ENCODE data around the gene SNRNP35. TPM values are rescaled to one million over a fixed set of nuclear protein-coding genes. Genes with fewer than 3 reads are reported as not detected.
"Not testable (repeated sequence)": the region's sequence is repeated elsewhere in the genome, so short reads cannot be mapped to it uniquely, and the experiment has no call there.

The SNRNP35 gene
- total RNA-seq, result 10 to 100 TPM; 22.2 to 23.7 TPM

GRCh38 chr12:123457980-123458779 lies at the start of gene SNRNP35:
Gene SNRNP35 (plus strand): TSS chr12:123458139. CDS start chr12:123465541, 7,402 bp downstream.
- ChIA-PET CTCF (interaction anchor here (0.6 to 2.3 kb wide), 5 partner anchors 27 to 180 kb away, joined by 3 to 6 read pairs (median 4); no protein-coding TSS in a partner anchor), POLR2A (interaction anchor here (0.5 to 1.3 kb wide), 8 partner anchors 10 to 254 kb away, joined by 3 to 7 read pairs (median 4); partner anchors contain the start of genes ATP6V0A2, KMT5A and SBNO1)

- ChIA-PET POLR2A (interaction anchor here (0.7 kb wide), 1 partner anchor 88 kb away, joined by 3 read pairs; no protein-coding TSS in a partner anchor), CTCF (interaction anchor here (1.2 kb wide), 1 partner anchor 9 kb away, joined by 4 read pairs; no protein-coding TSS in a partner anchor)
Observed at GRCh38 chr12:123408619-123409018, 49.3 kb upstream of the SNRNP35 start.

- CTCF ChIA-PET, result interaction anchor here (1.2 kb wide), 1 partner anchor 9 kb away, joined by 4 read pairs; no protein-coding TSS in a partner anchor
- POLR2A ChIA-PET, result interaction anchor here (0.7 kb wide), 1 partner anchor 87 kb away, joined by 3 read pairs; no protein-coding TSS in a partner anchor
Observed at GRCh38 chr12:123409284-123410040, 48.5 kb upstream of the SNRNP35 start.

GRCh38 chr12:123410041-123410412 lies 47.9 kb upstream of the SNRNP35 start:
- POLR2A ChIA-PET, result no interaction called here
- CTCF ChIA-PET, result interaction anchor here (1.2 kb wide), 1 partner anchor 8 kb away, joined by 4 read pairs; no protein-coding TSS in a partner anchor

- ChIA-PET CTCF (interaction anchor here (0.6 to 1.4 kb wide), 3 partner anchors 9 to 1388 kb away, joined by 3 to 5 read pairs (median 5); no protein-coding TSS in a partner anchor), POLR2A (interaction anchor here (0.7 kb wide), 1 partner anchor 15 kb away, joined by 6 read pairs; the partner anchor contains the start of gene RILPL2)
Observed at GRCh38 chr12:123421314-123421713, 36.6 kb upstream of the SNRNP35 start.

- CTCF ChIA-PET, result interaction anchor here (1.1 to 1.5 kb wide), 5 partner anchors 9 to 155 kb away, joined by 3 to 9 read pairs (median 4); partner anchors contain the start of gene RILPL2
- POLR2A ChIA-PET, result interaction anchor here (0.7 to 1.2 kb wide), 4 partner anchors 21 to 62 kb away, joined by 3 to 10 read pairs (median 4); no protein-coding TSS in a partner anchor
Observed at GRCh38 chr12:123427036-123427769, 30.7 kb upstream of the SNRNP35 start.

- POLR2A ChIA-PET, result interaction anchor here (0.7 kb wide), 1 partner anchor 45 kb away, joined by 5 read pairs; the partner anchor contains the start of gene KMT5A
- CTCF ChIA-PET, result interaction anchor here (0.9 to 1.3 kb wide), 2 partner anchors 8 to 24 kb away, joined by 4 to 9 read pairs; partner anchors contain the start of gene RILPL2
Observed at GRCh38 chr12:123428591-123428990, 29.3 kb upstream of the SNRNP35 start.

GRCh38 chr12:123429101-123429500 lies 28.8 kb upstream of the SNRNP35 start:
- POLR2A ChIA-PET, result not testable (repeated sequence)
- CTCF ChIA-PET, result interaction anchor here (0.9 to 1.0 kb wide), 2 partner anchors 11 to 23 kb away, joined by 3 to 4 read pairs; no protein-coding TSS in a partner anchor

- POLR2A ChIA-PET, result interaction anchor here (0.8 kb wide), 1 partner anchor 153 kb away, joined by 3 read pairs; no protein-coding TSS in a partner anchor
- CTCF ChIA-PET, result interaction anchor here (0.8 to 2.1 kb wide), 3 partner anchors 11 to 162 kb away, joined by 3 to 5 read pairs (median 3); partner anchors contain the start of gene SNRNP35
Observed at GRCh38 chr12:123431951-123432817, 25.8 kb upstream of the SNRNP35 start.

- CTCF ChIA-PET, result interaction anchor here (0.6 to 1.1 kb wide), 3 partner anchors 10 to 98 kb away, joined by 3 to 5 read pairs (median 3); no protein-coding TSS in a partner anchor
Observed at GRCh38 chr12:123433615-123434014, 24.3 kb upstream of the SNRNP35 start.

GRCh38 chr12:123435636-123436016 lies 22.3 kb upstream of the SNRNP35 start:
- CTCF ChIA-PET, result interaction anchor here (0.9 to 2.5 kb wide), 3 partner anchors 8 to 71 kb away, joined by 3 to 9 read pairs (median 7); partner anchors contain the start of gene SBNO1
- POLR2A ChIA-PET, result interaction anchor here (0.6 to 2.5 kb wide), 5 partner anchors 13 to 203 kb away, joined by 3 to 16 read pairs (median 7); partner anchors contain the start of genes MPHOSPH9 and MTRFR

More at GRCh38 chr12:123433615-123434014, 24.3 kb upstream of the SNRNP35 start:
- POLR2A ChIA-PET, result interaction anchor here (1.4 kb wide), 1 partner anchor 68 kb away, joined by 3 read pairs; no protein-coding TSS in a partner anchor

- ChIA-PET CTCF (interaction anchor here (0.6 to 2.5 kb wide), 5 partner anchors 8 to 71 kb away, joined by 3 to 9 read pairs (median 3); partner anchors contain the start of gene SBNO1), POLR2A (interaction anchor here (0.5 to 2.5 kb wide), 5 partner anchors 12 to 204 kb away, joined by 3 to 16 read pairs (median 6); partner anchors contain the start of genes MPHOSPH9 and MTRFR)
Observed at GRCh38 chr12:123436017-123436964, 21.6 kb upstream of the SNRNP35 start, which contains the start of gene RILPL2. Gene RILPL2 (minus strand): TSS chr12:123436684. CDS start chr12:123436420, 264 bp downstream.

- POLR2A ChIA-PET, result no interaction called here
Observed at GRCh38 chr12:123441523-123442164, 16.3 kb upstream of the SNRNP35 start.

GRCh38 chr12:123442774-123443173 lies 15.2 kb upstream of the SNRNP35 start:
- POLR2A ChIA-PET, result interaction anchor here (0.7 kb wide), 1 partner anchor 135 kb away, joined by 3 read pairs; no protein-coding TSS in a partner anchor
- CTCF ChIA-PET, result no interaction called here

More at GRCh38 chr12:123441523-123442164, 16.3 kb upstream of the SNRNP35 start:
- CTCF ChIA-PET, result interaction anchor here (0.6 kb wide), 1 partner anchor 1532 kb away, joined by 8 read pairs; no protein-coding TSS in a partner anchor
